Hematopoietic multipotent progenitor cell (in vitro differentiated cells): ENCODE results near the gene ALDH1B1. TPM values are rescaled to one million over a fixed set of nuclear protein-coding genes. Genes with fewer than 3 reads are reported as not detected.
A peak's percentile ranks its signal among the peaks of the same experiment; 100 is the strongest.

Experiments
- DNase-seq, 3 donors: peaks; one replicate each; pipeline ENCODE4 v3.0.0-alpha.2; 2011 to 2015; ENCODE audit warnings: low read depth in 2 of 3, low spot score in 2 of 3
- total RNA-seq: library from RNA; depleted of rRNA; stranded (reverse); fragments of >200 nt; gene quantifications from one replicate; pipeline ENCODE4 v1.2.3, GENCODE V29; 2012

Gene ALDH1B1
- total RNA-seq, 1 donor: 15.9 TPM

- DNase-seq: no peak
Measured at GRCh38 chr9:38413283-38413682, 20.8 kb downstream of the ALDH1B1 start.

GRCh38 chr9:38414040-38414723, 21.7 kb downstream of the ALDH1B1 start:
- no peak for DNase-seq

DNA sequence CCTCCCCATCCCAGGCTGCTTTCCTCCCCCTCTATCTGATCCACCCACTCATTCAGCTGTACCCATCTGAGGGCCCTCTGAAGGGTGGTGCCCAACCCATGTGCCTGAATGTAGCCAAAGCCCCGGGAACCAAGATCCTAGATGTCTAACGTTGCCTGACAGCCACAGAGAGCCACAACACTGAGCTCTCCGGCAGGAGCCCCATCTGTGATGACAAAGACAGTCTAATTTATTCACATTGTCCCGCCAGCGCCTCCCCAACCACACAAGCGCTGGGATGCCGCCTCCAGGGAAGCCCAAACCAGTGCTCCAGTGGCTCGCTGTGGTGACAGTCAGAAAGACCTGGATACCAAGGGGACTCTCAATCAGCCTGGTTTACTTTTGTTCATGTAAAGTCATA, 23.4 kb downstream of the ALDH1B1 start:
- no peak for DNase-seq

- DNase-seq: no peak
Measured at GRCh38 chr9:38416461-38416860, 24.0 kb downstream of the ALDH1B1 start.

DNA sequence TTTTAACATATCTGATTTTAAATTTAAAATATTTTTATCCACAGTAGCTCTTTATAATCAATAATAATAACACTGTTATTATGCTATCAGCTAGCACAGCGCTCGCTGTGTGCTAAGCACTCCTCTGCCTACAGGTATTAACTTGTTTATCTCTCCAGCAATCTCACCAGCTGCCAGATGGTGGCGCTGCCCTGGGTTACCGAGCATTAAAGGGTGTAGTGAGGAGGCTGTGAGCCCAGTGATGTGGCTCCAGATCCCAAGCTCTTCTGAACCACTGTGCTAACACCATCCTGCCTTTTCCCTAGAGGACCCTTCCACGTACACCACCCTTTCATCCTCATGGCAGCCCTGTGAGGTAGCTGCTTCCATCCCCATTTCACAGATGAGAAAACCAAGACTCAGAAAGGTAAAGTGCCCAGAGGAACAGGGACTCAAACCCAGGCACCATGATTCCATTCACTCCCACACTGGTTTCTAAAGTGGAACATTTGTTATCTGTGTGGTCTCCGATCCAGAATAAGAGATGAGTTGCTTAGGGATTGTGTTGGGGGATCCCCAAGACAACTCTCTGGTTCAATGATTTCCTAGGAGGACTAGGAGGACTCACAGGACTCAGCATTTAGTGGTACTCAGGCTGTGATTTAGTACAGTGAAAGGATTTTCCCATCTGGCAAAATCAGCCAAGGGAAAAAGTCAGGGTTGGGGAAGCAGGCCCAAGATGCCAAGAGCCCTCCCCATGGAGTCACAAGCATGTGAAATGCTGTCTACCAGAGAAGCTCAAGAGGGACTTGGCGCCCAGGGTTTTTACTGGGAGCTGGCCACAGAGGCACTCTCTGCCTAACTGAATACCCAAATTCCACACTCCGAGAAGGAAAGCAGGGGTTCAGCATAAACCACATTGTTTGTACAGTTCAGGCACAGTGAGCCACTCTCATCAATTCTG, 24.8 kb downstream of the ALDH1B1 start:
- peak in 2 of 3 donors; percentile 26 to 67 for DNase-seq

- DNase-seq: no peak
Measured at GRCh38 chr9:38418366-38418765, 25.9 kb downstream of the ALDH1B1 start.

DNA sequence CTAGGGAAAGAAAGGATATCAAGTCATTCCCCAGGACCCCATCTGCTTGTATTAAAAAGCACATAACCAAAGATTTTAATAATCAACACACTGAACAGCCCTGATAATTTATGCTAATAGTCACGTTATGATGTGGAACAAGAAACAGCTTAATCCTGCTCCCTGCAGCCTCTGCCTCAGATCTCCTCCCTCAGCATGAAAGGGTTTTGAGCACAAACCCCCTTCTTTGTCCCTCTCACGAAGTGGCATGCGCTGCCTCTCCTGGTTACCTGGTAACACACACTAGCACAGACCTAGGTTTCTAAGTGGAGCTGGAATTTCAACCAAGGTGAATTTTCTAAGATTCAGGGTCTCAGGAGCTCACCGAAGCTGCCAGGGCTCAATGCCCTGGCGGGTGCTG, 26.7 kb downstream of the ALDH1B1 start:
- DNase-seq: no peak

DNA sequence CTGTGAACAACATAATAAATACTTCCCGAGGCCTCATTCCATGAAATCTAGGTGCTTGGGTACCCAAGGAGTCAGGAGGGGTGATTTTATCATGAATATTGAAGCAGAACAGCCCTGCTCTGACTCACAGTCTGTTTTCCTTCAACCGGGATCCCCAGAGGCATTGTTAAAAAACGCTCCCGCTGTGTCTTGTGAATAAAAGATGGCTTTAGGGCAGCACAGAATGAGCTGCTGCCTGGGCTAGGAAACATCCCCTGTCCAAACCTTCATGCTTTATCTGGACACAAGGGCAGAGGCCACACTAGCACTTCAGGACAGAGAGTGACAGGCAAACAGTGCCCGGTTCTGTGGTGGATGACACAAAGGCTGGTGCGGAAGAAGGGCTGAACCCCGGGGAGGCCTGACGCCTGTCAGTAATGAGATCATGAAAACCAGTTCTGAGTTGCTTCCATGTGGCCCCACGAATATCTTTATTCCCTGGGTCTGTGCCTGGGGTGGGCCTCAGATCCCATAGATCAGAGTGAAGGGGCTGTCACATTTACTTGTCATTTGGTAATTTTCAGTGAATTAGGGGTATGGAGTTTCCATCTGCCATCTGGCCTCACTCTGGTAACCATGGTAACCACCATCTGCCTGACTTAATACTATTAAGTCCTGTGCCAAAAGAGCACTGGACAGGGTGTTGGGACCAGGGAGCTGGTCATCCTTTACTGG, 29.2 kb downstream of the ALDH1B1 start:
- no peak for DNase-seq

DNA sequence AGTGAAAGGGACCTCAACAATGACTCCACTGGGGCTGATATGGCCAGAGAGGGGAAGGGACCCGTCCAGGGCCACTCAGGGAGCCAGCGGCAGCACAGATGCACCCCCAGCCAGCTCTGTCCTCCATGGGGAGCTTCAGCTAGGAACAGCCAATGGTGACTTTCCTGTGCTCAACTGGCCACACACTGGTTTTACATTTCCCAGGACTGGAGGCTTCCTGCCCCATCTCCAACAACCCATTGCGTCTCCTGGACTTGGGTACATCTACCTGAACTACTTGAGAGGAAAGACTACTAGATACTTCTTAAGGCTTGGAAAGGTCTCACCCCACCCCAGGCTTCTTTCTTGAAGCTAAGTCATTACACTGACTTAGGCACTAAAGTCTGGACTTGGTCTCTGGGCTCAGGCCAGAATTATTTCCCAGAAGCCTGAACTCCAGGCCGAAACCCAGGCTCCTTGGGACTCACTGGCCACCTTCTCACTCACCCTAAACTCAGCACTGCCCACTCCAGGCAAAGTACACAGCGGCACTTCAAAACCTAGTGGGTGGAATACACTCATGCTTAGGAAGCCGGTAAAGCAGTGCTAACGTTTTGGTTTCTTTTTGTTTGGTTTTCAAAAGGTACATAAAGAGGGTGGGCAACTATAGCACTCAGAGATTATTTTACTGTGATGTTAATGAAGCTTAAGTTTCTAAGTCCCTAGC, 30.2 kb downstream of the ALDH1B1 start:
- DNase-seq: no peak

GRCh38 chr9:38423273-38423972, 30.9 kb downstream of the ALDH1B1 start:
- no peak for DNase-seq

GRCh38 chr9:38423973-38424843, 31.7 kb downstream of the ALDH1B1 start, which contains the start of gene IGFBPL1:
IGFBPL1 (minus strand) TSS chr9:38424454; CDS start chr9:38424424, 30 bp downstream.
- peak in 2 of 3 donors; percentile 37 to 38 for DNase-seq

DNA sequence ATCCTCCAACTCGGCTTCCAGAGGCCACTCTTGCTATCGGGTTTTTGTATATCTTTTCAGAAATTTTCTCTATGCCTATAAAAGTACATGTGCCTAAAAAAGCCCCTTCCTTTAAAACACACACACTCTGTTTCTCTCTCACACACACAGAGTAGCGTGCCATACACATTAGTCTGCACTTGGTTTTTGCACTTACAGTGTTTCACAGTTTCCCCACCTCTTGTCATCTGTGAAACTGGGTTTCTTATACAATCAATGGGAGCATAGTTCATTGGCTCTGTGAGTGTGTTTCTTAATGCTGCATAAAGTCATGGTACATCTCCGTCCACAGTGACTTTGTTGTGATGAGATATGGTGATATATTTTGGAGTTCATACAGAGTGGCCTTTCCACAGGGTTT, 32.4 kb downstream of the ALDH1B1 start:
- no peak for DNase-seq

GRCh38 chr9:38428062-38428461, 35.6 kb downstream of the ALDH1B1 start:
- no peak for DNase-seq

DNA sequence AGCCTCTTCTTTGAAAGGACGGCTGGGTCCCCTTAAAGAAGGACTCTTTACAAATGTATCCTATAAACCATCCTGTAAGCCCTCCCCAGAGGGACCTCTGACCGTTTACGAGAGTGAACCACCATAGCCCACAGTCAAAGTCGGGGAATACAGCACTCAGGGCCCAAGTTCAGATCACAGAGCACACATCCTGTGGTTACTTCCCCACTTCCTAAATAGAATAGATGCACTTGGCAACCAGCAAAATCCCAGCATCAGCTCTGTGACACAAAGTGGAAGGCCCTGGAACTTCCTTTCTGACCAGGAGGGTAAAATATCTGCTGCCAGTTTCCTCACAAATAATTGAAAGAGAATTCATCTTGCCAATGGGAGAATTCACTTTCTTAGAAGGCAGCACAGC, 38.6 kb downstream of the ALDH1B1 start:
- peak in 2 of 3 donors; percentile 31 to 72 for DNase-seq

DNA sequence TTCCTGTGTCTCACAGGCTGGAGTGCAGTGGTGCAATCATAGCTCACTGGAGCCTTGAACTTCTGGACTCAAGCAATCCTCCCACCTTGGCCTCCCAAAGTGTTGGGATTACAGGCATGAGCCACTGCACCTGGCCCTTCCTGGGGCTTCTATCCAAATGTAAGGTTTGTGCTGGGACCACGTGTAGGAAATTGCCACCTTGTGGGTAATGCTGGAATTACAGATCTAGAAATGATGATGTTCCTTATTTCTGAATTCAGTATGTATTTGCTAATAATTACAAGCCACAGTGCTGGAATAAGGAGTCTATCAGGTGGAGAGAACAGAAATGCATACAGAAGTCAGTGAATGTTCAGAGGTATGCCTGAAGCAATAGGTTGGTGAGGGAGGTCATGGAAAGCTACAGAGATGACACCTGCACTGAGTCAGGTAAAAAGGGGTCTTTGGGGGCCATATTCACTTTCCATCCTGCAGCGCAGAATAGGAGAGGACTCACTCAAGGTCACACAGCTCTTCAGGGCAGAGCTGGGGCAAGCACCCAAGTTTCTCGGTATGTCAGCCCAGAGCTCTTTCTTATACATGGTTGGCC, 40.5 kb downstream of the ALDH1B1 start:
- DNase-seq: peak in 2 of 3 donors; percentile 38 to 68

- DNase-seq: no peak
Measured at GRCh38 chr9:38434365-38434764, 41.9 kb downstream of the ALDH1B1 start.

DNA sequence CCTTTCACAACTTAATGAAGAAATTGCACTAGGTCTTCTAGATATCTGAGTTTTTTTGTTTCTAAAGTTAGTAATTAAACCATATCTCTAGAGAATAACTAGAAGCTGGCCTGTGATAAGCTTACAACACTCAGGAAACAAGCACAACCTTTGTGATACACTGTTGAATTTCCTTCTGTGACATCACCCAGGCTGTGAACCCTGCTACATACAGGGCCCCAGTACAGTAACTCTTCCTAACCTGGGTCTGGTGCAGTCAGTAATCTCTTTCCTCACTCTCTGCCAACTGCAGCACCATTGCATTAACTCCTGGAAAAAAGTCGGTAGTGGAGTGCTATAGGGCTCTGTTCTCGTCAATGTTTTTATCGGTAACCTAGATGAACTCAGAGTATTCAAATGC, 42.4 kb downstream of the ALDH1B1 start:
- no peak for DNase-seq

DNA sequence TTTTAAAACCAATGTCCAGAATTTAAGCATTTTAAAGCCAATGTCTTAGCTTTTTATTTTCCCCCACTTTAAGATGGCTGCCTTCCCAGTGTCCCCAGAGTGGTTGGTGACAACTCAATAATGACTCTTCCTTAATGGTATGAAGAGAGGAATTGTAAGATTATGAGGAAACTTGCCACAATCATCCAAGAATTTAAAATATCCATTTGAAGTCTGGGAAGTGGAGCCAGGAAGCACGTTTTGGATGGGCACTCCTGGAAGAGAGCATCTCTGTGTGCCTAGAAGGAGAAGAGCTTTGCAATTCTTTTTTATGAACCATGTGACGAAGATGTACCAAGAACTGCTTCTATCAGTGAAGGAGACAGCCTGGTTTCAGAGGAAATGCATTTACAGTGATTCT, 43.0 kb downstream of the ALDH1B1 start:
- no peak for DNase-seq

- no peak for DNase-seq
Measured at GRCh38 chr9:38436708-38437107, 44.2 kb downstream of the ALDH1B1 start.
